AG08396 (cell line): ENCODE results near the gene ETHE1.

Experiments
- DNase-seq: peaks from one replicate; pipeline ENCODE4 v3.0.0; 2012; ENCODE audit warnings: low spot score, mixed read lengths

ETHE1 gene

GRCh38 chr19:43489310-43489709, 37.7 kb downstream of the ETHE1 start:
- DNase-seq = no peak

DNA sequence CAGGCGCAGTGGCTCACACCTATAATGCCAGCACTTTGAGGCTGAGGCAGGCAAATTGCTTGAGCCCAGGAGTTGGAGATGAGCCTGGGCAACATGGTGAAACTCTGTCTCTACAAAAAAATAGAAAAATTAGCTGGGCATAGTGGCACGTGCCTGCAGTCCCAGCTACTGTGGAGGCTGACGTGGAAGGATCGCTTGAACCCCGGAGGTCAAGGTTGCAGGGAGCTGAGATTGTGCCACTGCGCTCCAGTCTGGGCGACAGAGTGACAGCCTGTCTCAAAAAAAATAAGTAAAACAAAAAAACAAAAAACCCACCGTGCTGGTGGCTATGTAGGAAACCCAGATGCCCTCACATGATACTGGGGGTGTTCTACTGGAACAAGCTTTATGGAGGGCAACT, 38.8 kb downstream of the ETHE1 start:
- DNase-seq = no peak

- no peak for DNase-seq
These were observed 40.6 kb downstream of the ETHE1 start for GRCh38 chr19:43486412-43486811.

- no peak for DNase-seq
These were observed 41.0 kb downstream of the ETHE1 start for GRCh38 chr19:43485951-43486350.

GRCh38 chr19:43483281-43483680, 43.7 kb downstream of the ETHE1 start:
- DNase-seq = no peak

DNA sequence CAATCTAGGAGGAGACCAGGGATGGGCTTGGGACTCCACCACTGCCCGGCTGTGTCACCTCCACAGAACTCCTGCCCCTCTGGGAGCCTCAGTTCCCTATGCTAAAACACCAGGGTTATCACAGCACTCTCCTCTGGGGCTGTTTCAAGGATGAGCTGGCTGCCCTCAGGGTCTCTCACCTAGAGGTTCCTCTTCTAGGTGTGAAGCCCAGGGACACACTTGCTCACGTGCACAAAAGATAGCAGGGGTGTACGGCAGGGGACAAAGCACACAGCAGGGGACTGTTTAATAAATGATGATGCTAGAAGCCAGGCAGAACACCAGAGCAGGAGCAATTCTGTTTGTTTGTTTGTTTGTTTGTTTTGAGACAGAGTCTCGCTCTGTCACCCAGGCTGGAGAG, 44.8 kb downstream of the ETHE1 start:
- DNase-seq = no peak

DNA sequence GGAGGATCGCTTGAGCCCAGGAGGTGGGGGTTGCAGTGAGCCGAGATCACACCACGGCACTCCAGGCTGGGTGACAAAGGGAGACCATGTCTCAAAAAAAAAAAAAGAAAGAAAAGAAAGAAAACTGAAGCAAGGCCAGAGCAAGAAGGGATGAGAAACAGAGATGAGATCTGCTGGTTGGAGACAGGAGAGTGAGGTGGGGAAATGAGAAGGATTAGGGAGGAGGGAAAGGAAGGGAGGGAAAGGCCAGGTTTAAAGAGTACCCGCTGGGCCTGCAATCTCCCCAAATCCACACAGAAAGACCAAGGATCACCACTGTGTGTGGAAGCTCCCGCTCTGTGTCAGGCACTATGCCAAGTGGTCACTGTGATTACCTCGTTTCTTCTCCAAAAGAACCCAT, 45.3 kb downstream of the ETHE1 start:
- DNase-seq = no peak

DNA sequence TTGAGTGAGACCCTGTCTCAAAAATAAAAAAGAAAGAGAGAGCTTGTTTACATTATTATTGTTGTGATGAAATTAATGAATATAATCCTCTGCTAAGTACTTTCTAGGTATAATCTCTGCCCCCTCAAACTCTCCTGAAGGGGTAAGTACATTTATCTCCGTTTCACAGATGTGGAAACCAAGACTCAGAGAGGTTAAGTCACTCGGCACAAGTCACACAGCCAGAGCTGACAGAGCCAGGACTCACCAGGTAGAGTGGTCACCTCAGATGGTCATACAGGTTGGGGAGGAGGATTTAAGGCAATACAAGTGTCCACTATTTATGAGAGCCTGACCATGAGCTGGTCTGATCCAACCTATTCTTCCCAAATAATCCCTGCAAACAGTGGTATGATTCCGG, 46.4 kb downstream of the ETHE1 start:
- DNase-seq = no peak

DNA sequence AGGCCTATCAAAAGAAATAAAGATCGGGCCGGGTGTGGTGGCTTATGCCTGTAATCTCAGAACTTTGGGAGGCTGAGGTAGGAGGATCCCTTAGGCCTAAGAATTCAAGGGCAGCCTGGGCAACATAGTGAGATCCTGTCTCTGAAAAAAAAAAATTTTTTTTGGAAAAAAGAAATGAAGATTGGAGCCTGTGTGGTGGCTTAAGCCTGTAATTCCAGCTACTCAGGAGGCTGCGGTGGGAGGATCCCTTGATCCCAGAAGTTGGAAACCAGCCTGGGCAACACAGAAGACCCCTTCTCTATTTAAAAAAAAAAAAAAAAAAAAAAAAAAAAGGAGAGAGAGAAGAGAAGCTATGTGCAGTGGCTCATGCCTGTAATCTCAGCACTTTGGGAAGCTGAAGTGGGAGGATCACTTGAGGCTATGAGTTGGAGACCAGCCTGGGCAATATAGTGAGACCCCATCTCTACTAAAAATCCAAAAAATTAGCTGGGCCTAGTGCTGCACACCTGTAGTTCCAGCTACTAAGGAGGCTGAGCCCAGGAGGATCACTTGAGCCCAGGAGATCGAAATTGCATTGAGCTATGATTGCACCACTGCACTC, 46.9 kb downstream of the ETHE1 start:
- DNase-seq = no peak

GRCh38 chr19:43479226-43479625, 47.8 kb downstream of the ETHE1 start:
- no peak for DNase-seq

GRCh38 chr19:43478323-43478722, 48.7 kb downstream of the ETHE1 start:
- DNase-seq = no peak

GRCh38 chr19:43476606-43477005, 50.4 kb downstream of the ETHE1 start:
- peak; percentile 75 for DNase-seq

GRCh38 chr19:43474986-43475705, 51.9 kb downstream of the ETHE1 start:
- DNase-seq = peak; percentile 93

DNA sequence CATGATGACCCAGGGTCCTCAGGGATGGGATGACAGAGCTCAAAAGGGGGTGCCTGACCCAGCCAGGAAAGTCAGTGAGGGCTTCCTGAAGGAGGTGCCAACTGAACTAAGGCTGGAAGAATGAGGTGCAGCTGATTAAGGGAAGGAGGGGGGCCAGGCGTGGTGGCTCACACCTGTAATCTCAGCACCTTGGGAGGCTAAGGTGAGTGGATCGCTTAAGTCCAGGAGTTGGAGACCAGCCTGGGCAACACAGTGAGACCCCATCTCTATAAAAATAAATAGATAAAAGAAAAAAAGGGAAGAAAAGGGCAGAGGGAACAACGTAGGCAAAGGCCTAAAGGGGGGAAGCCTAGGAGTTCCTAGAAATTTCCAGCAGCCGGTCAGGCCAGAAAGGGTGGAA, 52.5 kb downstream of the ETHE1 start:
- no peak for DNase-seq

DNA sequence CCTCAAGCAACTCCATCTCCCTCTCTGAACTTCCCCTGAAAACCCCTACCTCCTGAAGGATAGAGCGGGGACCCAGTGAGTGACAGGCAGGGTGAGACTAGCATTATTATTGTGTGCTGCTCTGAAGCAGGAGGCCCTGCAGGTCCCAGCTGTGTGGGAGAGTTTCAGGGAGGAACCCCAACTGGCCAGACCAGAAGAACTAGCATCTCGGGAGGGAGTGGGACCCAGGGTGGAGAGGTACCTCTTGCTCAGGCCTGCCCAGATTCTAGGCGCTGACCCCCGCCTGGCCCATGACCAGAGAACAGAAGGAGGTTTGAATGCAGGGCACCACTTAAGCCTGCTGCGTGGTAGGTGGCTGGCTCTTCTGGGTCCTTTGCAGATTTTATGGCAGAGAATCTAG, 55.9 kb downstream of the ETHE1 start:
- no peak for DNase-seq

GRCh38 chr19:43470288-43470687, 56.7 kb downstream of the ETHE1 start:
- peak; percentile 54 for DNase-seq

DNA sequence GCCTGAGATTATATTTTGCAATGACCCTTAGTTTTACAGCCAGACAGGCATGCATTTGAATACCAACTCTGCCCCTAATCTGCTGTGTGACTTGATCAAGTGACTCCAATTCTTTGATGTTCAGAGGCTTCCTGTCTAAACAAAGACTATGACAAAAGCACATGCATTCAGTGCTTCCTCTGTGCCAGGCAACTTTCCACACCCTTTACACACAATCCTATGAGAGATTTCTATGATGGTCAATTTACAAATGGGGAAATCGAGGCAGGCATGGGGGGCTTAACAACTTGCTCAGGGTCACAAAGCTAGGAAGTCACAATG, 57.9 kb downstream of the ETHE1 start:
- no peak for DNase-seq

GRCh38 chr19:43468354-43469159, 58.4 kb downstream of the ETHE1 start:
- DNase-seq = no peak

DNA sequence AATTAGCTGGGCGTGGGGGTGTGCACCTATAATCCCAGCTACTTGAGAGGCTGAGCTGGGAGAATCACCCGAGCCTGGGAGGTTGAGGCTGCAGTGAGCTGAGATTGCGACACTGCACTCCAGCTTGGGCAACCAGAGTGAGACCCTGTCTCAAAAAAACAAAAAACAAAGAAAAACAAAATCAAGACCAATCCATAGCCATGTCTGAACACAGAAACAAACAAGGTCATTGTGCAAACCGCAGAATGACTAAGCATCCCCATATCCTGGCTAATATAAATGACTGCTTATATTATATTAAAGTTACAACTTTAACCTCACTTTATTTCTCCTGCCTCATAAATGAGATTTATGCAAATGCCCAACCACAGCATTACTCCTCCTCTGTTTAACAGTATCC, 59.3 kb downstream of the ETHE1 start:
- DNase-seq = no peak

GRCh38 chr19:43467276-43467675, 59.7 kb downstream of the ETHE1 start:
- no peak for DNase-seq

DNA sequence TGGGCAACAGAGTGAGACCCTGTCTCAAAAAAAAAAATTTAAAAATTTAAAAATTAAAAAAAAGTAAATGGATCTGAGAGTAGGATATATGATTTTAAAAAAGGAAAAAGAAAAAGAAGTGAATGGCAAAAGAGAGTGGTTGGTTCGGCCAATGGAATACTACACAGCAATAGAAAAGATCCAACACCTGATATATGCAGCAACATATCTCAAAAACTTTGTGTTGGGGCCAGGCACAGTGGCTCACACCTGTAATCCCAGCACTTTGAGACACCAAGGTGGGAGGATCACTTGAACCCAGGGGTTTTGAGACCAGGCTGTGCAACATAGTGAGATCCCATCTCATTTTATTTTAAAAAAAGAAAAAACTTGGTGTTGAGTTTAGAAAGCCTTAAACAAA, 60.2 kb downstream of the ETHE1 start:
- DNase-seq = no peak

DNA sequence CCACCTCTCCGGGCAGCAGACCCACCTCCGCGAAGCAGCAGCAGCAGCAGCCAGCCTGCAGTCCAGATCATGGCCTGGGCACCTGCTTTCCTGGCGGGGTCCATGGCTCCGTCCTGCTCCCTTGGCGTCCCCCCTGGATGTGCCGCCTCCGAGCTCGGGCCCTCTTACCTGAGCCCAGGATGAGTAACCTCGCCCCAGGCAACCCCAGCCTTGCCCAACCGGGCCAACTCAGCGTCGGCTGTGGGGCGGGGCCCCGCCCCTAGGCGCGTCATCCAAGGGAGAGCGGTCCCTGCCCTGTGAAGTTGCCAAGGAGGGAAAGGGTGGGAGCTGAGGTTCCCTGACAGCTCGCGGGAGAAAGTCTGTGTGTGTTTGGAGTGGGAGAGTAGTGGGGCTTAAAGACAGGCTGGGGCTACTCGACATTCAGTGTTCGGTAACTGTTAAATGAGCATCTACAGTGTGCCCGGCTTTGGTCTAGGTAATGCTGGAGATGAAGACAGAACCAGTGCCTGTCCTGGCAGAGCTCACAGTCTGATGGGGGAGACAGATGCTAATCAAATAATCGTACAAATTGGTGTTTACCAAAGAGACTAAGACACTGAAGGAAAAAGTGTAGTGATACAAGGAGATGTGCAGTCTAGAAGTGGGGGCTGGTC, 61.4 kb downstream of the ETHE1 start, which contains the start of gene LYPD3:
LYPD3 (minus strand) TSS at position 141 of the 653 bp plus-strand sequence; CDS start at position 104, 37 bp downstream.
- peak; percentile 41 for DNase-seq
